K562 (cell line): ENCODE data around the gene PPP2R2B. TPM values are rescaled to one million over a fixed set of nuclear protein-coding genes. Genes with fewer than 3 reads are reported as not detected.

Experiments used
- ATAC-seq: fragments of 200-7000 bp; cut with Tn5 transposase; 3 replicates; pipeline ENCODE4 v1.9.1; 2020; ENCODE audit warnings: moderate library complexity
- BruUV-seq: library from RNA; stranded (reverse); fragments of 400-500 nt; replicated peaks from 2 replicates; lab custom pipeline; 2021; lab: Mats Ljungman, UMichigan
- CTCF ChIA-PET: fragments of 300-600 bp; formaldehyde crosslinking; extraction: SDS; loops from one replicate; lab custom pipeline; 2021; ENCODE audit warnings: low intra/inter-chr PET ratio; lab: Yijun Ruan, JAX
- POLR2A ChIA-PET: fragments of 300-600, 350-650 bp; sonication (Branson Sonifier 250); formaldehyde crosslinking; extraction: SDS; loops from one replicate; lab custom pipeline; 2021; ENCODE audit warnings: antibody characterized with exemption, inconsistent platforms; lab: Yijun Ruan, JAX
- DNase-seq, 4 experiments: peaks; one replicate each; pipeline versions ENCODE4 v3.0.0 to v3.0.0-alpha.2; 2011 to 2018; ENCODE audit warnings: low spot score in 3 of 4, mixed read lengths in 3 of 4; ENCODE audit errors: extremely low read depth in 1 of 4
- FAIRE-seq: peaks from 2 replicates; lab custom pipeline; 2011; peaks lifted over from hg19 to GRCh38; lab: Jason Lieb, UNC
- H2AFZ ChIP-seq: 2 replicates; pipeline ENCODE4 v1.6.0; 2011; ENCODE audit warnings: low read depth, low read length, control low read depth, inconsistent platforms
- H3K27ac ChIP-seq: fragments of 200-600 bp; 3 replicates; pipeline ENCODE4 v1.8.0; 2011; ENCODE audit warnings: low read depth, mild to moderate bottlenecking, control low read depth, inconsistent platforms, low read length, moderate library complexity, mixed read lengths; ENCODE audit errors: extremely low read depth
- H3K27me3 ChIP-seq, 2 experiments: fragments of 300-600 bp in 1 of 2; 2 replicates in 1 of 2; 3 replicates in 1 of 2; pipeline versions ENCODE4 v1.6.0 to v1.8.0; 2011; ENCODE audit warnings: inconsistent platforms in 2 of 2, low read length in 2 of 2, mild to moderate bottlenecking in 1 of 2, mixed read lengths in 1 of 2, moderate library complexity in 1 of 2; ENCODE audit not compliant: control insufficient read depth in 2 of 2, insufficient read depth in 2 of 2
- H3K36me3 ChIP-seq: fragments of 300-600 bp; 3 replicates; pipeline ENCODE4 v1.8.0; 2011; ENCODE audit warnings: mild to moderate bottlenecking, low read length, inconsistent platforms; ENCODE audit not compliant: control insufficient read depth, insufficient read depth
- H3K4me1 ChIP-seq, 2 experiments: fragments of 200-600 bp in 1 of 2; replicated peaks in 1 of 2; 2 replicates in 1 of 2; 3 replicates in 1 of 2; pipeline versions ENCODE4 v1.5.1 to v1.8.0; 2011; ENCODE audit warnings: inconsistent platforms in 2 of 2, low read length in 2 of 2, mild to moderate bottlenecking in 1 of 2, mixed read lengths in 1 of 2, moderate library complexity in 1 of 2; ENCODE audit not compliant: control insufficient read depth in 2 of 2, insufficient read depth in 2 of 2
- H3K4me2 ChIP-seq: 2 replicates; pipeline ENCODE4 v1.6.1; 2011; ENCODE audit warnings: low read length, control low read depth, inconsistent platforms, mixed read lengths; ENCODE audit not compliant: insufficient read depth
- H3K4me3 ChIP-seq: fragments of 200-600 bp; sonication (generic), shearing (Covaris generic); 2 replicates; pipeline ENCODE4 v1.5.1; 2016; ENCODE audit warnings: control low read depth, inconsistent platforms
- H3K79me2 ChIP-seq: fragments of 200-600 bp; 3 replicates; pipeline ENCODE4 v1.8.0; 2011; ENCODE audit warnings: low read length, inconsistent platforms; ENCODE audit not compliant: control insufficient read depth, insufficient read depth
- H3K9ac ChIP-seq, 2 experiments: 2 replicates each; pipeline versions ENCODE4 v1.6.0 to v1.6.1; 2011; ENCODE audit warnings: low read depth in 2 of 2, low read length in 2 of 2, control low read depth in 1 of 2, inconsistent platforms in 1 of 2, mild to moderate bottlenecking in 1 of 2, mixed read lengths in 1 of 2; ENCODE audit not compliant: insufficient read depth in 1 of 2
- H3K9me1 ChIP-seq: one replicate; pipeline ENCODE4 v1.6.0; 2011; ENCODE audit warnings: inconsistent platforms, mild to moderate bottlenecking, low read length, moderate library complexity; ENCODE audit not compliant: control insufficient read depth, insufficient read depth
- H3K9me3 ChIP-seq: replicated peaks from 2 replicates; pipeline ENCODE4 v1.5.1; 2011; ENCODE audit warnings: low read depth, low read length, inconsistent platforms; ENCODE audit not compliant: control insufficient read depth, insufficient read depth
- H4K20me1 ChIP-seq: replicated peaks from 2 replicates; pipeline ENCODE4 v1.6.1; 2011; ENCODE audit warnings: low read length, inconsistent platforms, mixed read lengths; ENCODE audit not compliant: control insufficient read depth, insufficient read depth
- DMBX1 ChIP-seq: fragments of 250-450 bp; sonication (Bioruptor Pico); IDR thresholded peaks from 2 replicates; pipeline ENCODE4 v1.8.0; 2022; ENCODE audit warnings: inconsistent platforms, mild to moderate bottlenecking, moderate library complexity, borderline replicate concordance
- EHMT2 ChIP-seq: fragments of 450-650 bp; IDR thresholded peaks from 2 replicates; pipeline ENCODE4 v1.6.1; 2018; ENCODE audit warnings: antibody characterized with exemption
- MIER1 ChIP-seq: fragments of 450-650 bp; IDR thresholded peaks from 2 replicates; pipeline ENCODE4 v1.6.1; 2016; ENCODE audit warnings: antibody characterized with exemption, mild to moderate bottlenecking, low read depth
- NR3C1 ChIP-seq: sonication (generic); formaldehyde crosslinking; IDR thresholded peaks from 2 replicates; pipeline ENCODE4 v1.8.1; 2022; ENCODE audit warnings: missing genetic modification reagents
- REST ChIP-seq, 2 experiments: fragments of 450-650 bp; formaldehyde crosslinking in 1 of 2; IDR thresholded peaks; 2 replicates each; pipeline versions ENCODE4 v1.4.0 to v1.6.1; 2014 to 2020; ENCODE audit warnings: mild to moderate bottlenecking in 2 of 2, borderline replicate concordance in 1 of 2, low read depth in 1 of 2
- TFAM ChIP-seq: fragments of 250-450 bp; sonication (Bioruptor Pico); conservative IDR thresholded peaks from 2 replicates; pipeline ENCODE4 v1.5.0; 2021; ENCODE audit warnings: mild to moderate bottlenecking, moderate library complexity
- ZNF263 ChIP-seq: sonication (generic); formaldehyde crosslinking; IDR thresholded peaks from 2 replicates; pipeline ENCODE4 v1.8.0; 2022; ENCODE audit warnings: mild to moderate bottlenecking, missing genetic modification reagents, borderline replicate concordance
- whole genome bisulfite sequencing: fragments of 100-300 bp; shearing (Covaris generic); methylation state at CpG from one replicate; pipeline ENCODE4 v1.1.6; 2016; ENCODE audit warnings: low coverage, mixed read lengths; ENCODE audit not compliant: insufficient coverage; ENCODE audit errors: missing lambda C conversion rate; 5-methylcytosine and 5-hydroxymethylcytosine counted together
- in situ Hi-C: fragments of 300-500 bp; cut with MboI; formaldehyde crosslinking; loops from 4 replicates; pipeline ENCODE4 v1.15.0; 2018; ENCODE audit warnings: inconsistent platforms, mixed read lengths
- intact Hi-C: fragments of 100-400 bp; cut with micrococcal nuclease; formaldehyde crosslinking; loops from 2 replicates; pipeline ENCODE4 v1.14.2; 2022
- polyA plus RNA-seq, 8 experiments: library from polyadenylated mRNA; depleted of rRNA in 4 of 8; stranded (reverse) in 5 of 8; unstranded in 3 of 8; fragments of >200 nt; fragmentation: Nextera tagmentation in 2 of 8; fragmentation: Illumina TruSeq in 1 of 8; extraction: Ambion mirVana in 2 of 8; extraction: Trizol in 1 of 8; gene quantifications; 2 replicates each; pipeline versions ENCODE4 v1.2.1 to v1.2.3, GENCODE V29; 2011 to 2014; ENCODE audit warnings: inconsistent platforms in 1 of 8, missing spikeins in 1 of 8
- total RNA-seq, 7 experiments: library from RNA; depleted of rRNA in 6 of 7; stranded (reverse); fragments of >200 nt in 6 of 7; fragmentation: Illumina TruSeq in 2 of 7; extraction: Trizol in 2 of 7; gene quantifications; 2 replicates each; pipeline versions ENCODE4 v1.2.1 to v1.2.3, GENCODE V29; 2011 to 2021; ENCODE audit warnings: low replicate concordance in 1 of 7

Gene PPP2R2B
- total and polyA plus RNA-seq, 9 of the 15 experiments (the other 6 are each of a cell fraction or from before 2014, with no cell fraction given): not detected

- no peak for ATAC-seq
- DNase-seq: no peak
- Histone ChIP-seq H4K20me1 (no peaks in the 10 kb centered on the region), H3K9ac (no peak overlapping the region), H3K27me3 (no peaks in the 10 kb centered on the region), H3K4me3 (no peak overlapping the region), H3K9me3 (peaks cover 2% of the 10 kb centered on the region; the same call in 1 of the 2 replicates), H3K27ac (no peak overlapping the region), H2AFZ (no peak overlapping the region), H3K9me1 (no peaks in the 10 kb centered on the region), H3K36me3 (no peaks in the 10 kb centered on the region), H3K4me1 (no peaks in the 10 kb centered on the region), H3K79me2 (no peaks in the 10 kb centered on the region), H3K4me2 (no peak overlapping the region)
- in situ Hi-C loops: no loop called here
- FAIRE-seq: no peak
- intact Hi-C loops: no loop called here
- POLR2A ChIA-PET: no interaction called here
- CTCF ChIA-PET: no interaction called here
- WGBS: 0% methylated on average over 1 of the region's 2 CpGs
- TF ChIP-seq ZNF263 (CRISPR knock-in tag): no peak
- TF ChIP-seq, all 486 proteins: peak for 0
- no TSS peak for BruUV-seq
Measured at GRCh38 chr5:146827901-146828300, 50.7 kb downstream of the PPP2R2B start.

- peak in 1 of 4 experiments; percentile 9 for DNase-seq
- H3K27ac ChIP-seq: no peak overlapping the region
- in situ Hi-C loops (no loop called here), intact Hi-C loops (no loop called here)
- 4% methylated on average over 5 of the region's 5 CpGs for WGBS
- POLR2A ChIA-PET: no interaction called here
- no peak overlapping the region for H2AFZ ChIP-seq
- H4K20me1 ChIP-seq: no peaks in the 10 kb centered on the region
- peaks cover 2% of the 10 kb centered on the region; the same call in 1 of the 2 replicates for H3K9me3 ChIP-seq
- H3K4me1 ChIP-seq: no peaks in the 10 kb centered on the region
- ATAC-seq: no peak
- H3K79me2 ChIP-seq: no peaks in the 10 kb centered on the region
- no peaks in the 10 kb centered on the region for H3K27me3 ChIP-seq
- FAIRE-seq: no peak
- TF ChIP-seq NR3C1 (CRISPR knock-in tag) (no peak), MIER1 (peak; percentile 58; the same call in 1 of the 2 replicates), EHMT2 (peak; percentile 93), DMBX1 (0 out of 2 replicates have a peak, but pooled peaks have one; percentile 14), REST (IDR thresholded peaks at IDR 0.05; ENCODE audit: borderline replicate concordance) (peak; percentile 94), REST (CRISPR knock-in tag; IDR thresholded peaks at IDR 0.05; ENCODE audit: low read depth) (peak; percentile 91), TFAM (no peak)
- H3K9ac ChIP-seq: no peak overlapping the region
- no peaks in the 10 kb centered on the region for H3K9me1 ChIP-seq
- CTCF ChIA-PET: no interaction called here
- H3K36me3 ChIP-seq: no peaks in the 10 kb centered on the region
- H3K4me2 ChIP-seq: no peak overlapping the region
- no peak overlapping the region for H3K4me3 ChIP-seq
- BruUV-seq: no TSS peak
Measured at GRCh38 chr5:146825033-146825432, 53.5 kb downstream of the PPP2R2B start.
